K562 (cell line): Measurements from ENCODE around the gene NPAS1. TPM values are rescaled to one million over a fixed set of nuclear protein-coding genes. Genes with fewer than 3 reads are reported as not detected.
A peak's percentile ranks its signal among the peaks of the same experiment; 100 is the strongest.

Experiments
- CREBBP ChIP-seq: IDR thresholded peaks from one replicate; pipeline ENCODE4 v1.6.1; 2012; ENCODE audit warnings: low read depth, mild to moderate bottlenecking, control low read depth, inconsistent platforms, low read length
- E2F3 ChIP-seq: fragments of 250-450 bp; sonication (Bioruptor Pico); IDR thresholded peaks from 2 replicates; pipeline ENCODE4 v1.4.0; 2020; ENCODE audit warnings: mild to moderate bottlenecking
- ELF4 ChIP-seq: fragments of 450-650 bp; formaldehyde crosslinking; IDR thresholded peaks from 2 replicates; pipeline ENCODE4 v1.4.0; 2022; ENCODE audit warnings: missing genetic modification characterization
- FOS ChIP-seq: IDR thresholded peaks from 3 replicates; pipeline ENCODE4 v1.6.1; 2011; ENCODE audit not compliant: insufficient read length; ENCODE audit errors: extremely low read depth
- FOXA1 ChIP-seq: fragments of 450-650 bp; IDR thresholded peaks from 2 replicates; pipeline ENCODE4 v1.6.1; 2016; ENCODE audit warnings: mild to moderate bottlenecking, borderline replicate concordance
- GTF2F1 ChIP-seq: IDR thresholded peaks from 2 replicates; pipeline ENCODE4 v1.6.1; 2011; ENCODE audit warnings: low read depth, low read length, improper control_type of control experiment
- HSF4 ChIP-seq: fragments of 250-450 bp; sonication (Bioruptor Pico); IDR thresholded peaks from 2 replicates; pipeline ENCODE4 v2.1.2; 2022; ENCODE audit warnings: mild to moderate bottlenecking, moderate library complexity, borderline replicate concordance
- PRMT5 ChIP-seq: sonication (generic); formaldehyde crosslinking; IDR thresholded peaks from 2 replicates; pipeline ENCODE4 v1.5.0; 2020; ENCODE audit warnings: missing genetic modification reagents
- SMARCB1 ChIP-seq: IDR thresholded peaks from 2 replicates; pipeline ENCODE4 v1.6.1; 2011; ENCODE audit warnings: improper control_type of control experiment, low read depth; ENCODE audit not compliant: insufficient read length
- SOX6 ChIP-seq: fragments of 450-650 bp; IDR thresholded peaks from 2 replicates; pipeline ENCODE4 v1.6.1; 2014; ENCODE audit warnings: mild to moderate bottlenecking
- SREBF1 ChIP-seq: fragments of 150-350 bp; IDR thresholded peaks from 2 replicates; pipeline ENCODE4 v1.6.1; 2014; ENCODE audit warnings: antibody characterized with exemption, low read depth, low read length, borderline replicate concordance
- SREBF2 ChIP-seq: sonication (generic); formaldehyde crosslinking; IDR thresholded peaks from 2 replicates; pipeline ENCODE4 v1.4.0; 2020; ENCODE audit warnings: mild to moderate bottlenecking, missing genetic modification reagents
- ZBTB8A ChIP-seq: fragments of 450-650 bp; IDR thresholded peaks from 2 replicates; pipeline ENCODE4 v1.6.1; 2018; ENCODE audit warnings: mild to moderate bottlenecking, moderate library complexity; ENCODE audit not compliant: partially characterized antibody
- ZNF134 ChIP-seq: fragments of 250-450 bp; sonication (Bioruptor Pico); conservative IDR thresholded peaks from 2 replicates; pipeline ENCODE4 v1.4.0; 2020
- ZZZ3 ChIP-seq: fragments of 450-650 bp; IDR thresholded peaks from 2 replicates; pipeline ENCODE4 v1.6.1; 2016; ENCODE audit warnings: antibody characterized with exemption, mild to moderate bottlenecking, moderate library complexity
- polyA plus RNA-seq, 8 experiments: library from polyadenylated mRNA; depleted of rRNA in 4 of 8; stranded (reverse) in 5 of 8; unstranded in 3 of 8; fragments of >200 nt; fragmentation: Nextera tagmentation in 2 of 8; fragmentation: Illumina TruSeq in 1 of 8; extraction: Ambion mirVana in 2 of 8; extraction: Trizol in 1 of 8; gene quantifications; 2 replicates each; pipeline versions ENCODE4 v1.2.1 to v1.2.3, GENCODE V29; 2011 to 2014; ENCODE audit warnings: inconsistent platforms in 1 of 8, missing spikeins in 1 of 8
- total RNA-seq, 7 experiments: library from RNA; depleted of rRNA in 6 of 7; stranded (reverse); fragments of >200 nt in 6 of 7; fragmentation: Illumina TruSeq in 2 of 7; extraction: Trizol in 2 of 7; gene quantifications; 2 replicates each; pipeline versions ENCODE4 v1.2.1 to v1.2.3, GENCODE V29; 2011 to 2021; ENCODE audit warnings: low replicate concordance in 1 of 7
- TF ChIP-seq, protein P1 (sequence below): fragments of 200-400 bp; formaldehyde crosslinking; IDR thresholded peaks from 2 replicates; pipeline ENCODE4 v1.6.1; 2017; ENCODE audit warnings: mild to moderate bottlenecking, low read depth, low read length, moderate library complexity
- TF ChIP-seq, protein P2 (sequence below), 2 experiments: fragments of 450-650 bp; IDR thresholded peaks; 2 replicates each; pipeline ENCODE4 v1.6.1; 2018; ENCODE audit warnings: mild to moderate bottlenecking in 2 of 2, low read depth in 1 of 2; ENCODE audit not compliant: partially characterized antibody in 2 of 2
- TF ChIP-seq, protein P3 (sequence below): sonication (generic); formaldehyde crosslinking; IDR thresholded peaks from 2 replicates; pipeline ENCODE4 v1.8.1; 2023; ENCODE audit warnings: mild to moderate bottlenecking, missing genetic modification reagents
- TF ChIP-seq, protein P4 (sequence below): fragments of 450-650 bp; formaldehyde crosslinking; IDR thresholded peaks from 2 replicates; pipeline ENCODE4 v1.4.0; 2020; ENCODE audit warnings: mild to moderate bottlenecking, moderate library complexity

Gene NPAS1
- total and polyA plus RNA-seq, 9 of the 15 experiments (the other 6 are each of a cell fraction or from before 2014, with no cell fraction given): 0.58 to 5.3 (median 2.0) TPM; not detected in 2

DNA sequence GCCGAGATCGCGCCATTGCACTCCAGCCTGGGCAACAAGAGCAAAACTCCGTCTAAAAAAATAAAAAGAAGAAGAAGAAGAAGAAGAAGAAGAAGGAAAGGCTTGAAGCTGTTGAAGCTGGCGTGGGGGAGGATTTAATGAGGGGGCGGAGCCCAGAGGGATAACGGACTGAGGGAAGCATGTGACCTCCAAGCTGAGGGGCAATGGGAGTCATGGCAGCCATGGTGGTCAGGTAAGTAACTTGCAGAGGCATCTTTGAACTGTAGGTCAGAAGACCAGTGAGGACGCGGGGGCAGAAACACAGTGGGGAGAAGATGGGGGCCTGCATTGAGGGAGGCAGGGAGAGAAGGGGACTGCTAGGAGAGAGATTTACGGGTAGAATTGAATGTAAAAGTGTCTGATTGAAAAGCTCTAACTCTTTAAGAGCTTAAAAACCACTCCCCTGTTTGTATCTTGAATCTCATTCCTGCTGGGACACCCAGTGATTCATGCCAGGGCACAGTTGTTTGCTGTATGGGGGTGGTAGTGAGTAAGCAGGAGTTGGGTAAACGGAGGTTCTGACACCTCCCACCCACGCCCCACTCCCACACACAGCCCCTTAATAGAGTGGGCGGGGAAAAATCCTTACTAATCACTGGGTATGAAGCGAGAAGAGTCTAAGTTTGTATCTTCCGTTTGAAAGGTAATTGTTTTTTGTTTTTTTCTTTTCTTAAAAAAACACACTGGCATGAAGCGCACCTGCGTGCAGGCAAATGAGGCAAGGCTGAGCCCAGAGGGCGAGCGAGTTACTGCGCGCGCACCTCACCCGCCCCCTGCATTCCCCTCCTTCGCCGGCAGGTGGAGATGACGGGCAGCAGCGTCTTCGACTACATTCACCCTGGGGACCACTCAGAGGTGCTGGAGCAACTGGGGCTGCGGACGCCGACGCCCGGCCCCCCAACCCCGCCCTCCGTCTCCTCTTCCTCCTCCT is 15.8 kb downstream of the NPAS1 start (continued):
- TF ChIP-seq, protein P1, sequence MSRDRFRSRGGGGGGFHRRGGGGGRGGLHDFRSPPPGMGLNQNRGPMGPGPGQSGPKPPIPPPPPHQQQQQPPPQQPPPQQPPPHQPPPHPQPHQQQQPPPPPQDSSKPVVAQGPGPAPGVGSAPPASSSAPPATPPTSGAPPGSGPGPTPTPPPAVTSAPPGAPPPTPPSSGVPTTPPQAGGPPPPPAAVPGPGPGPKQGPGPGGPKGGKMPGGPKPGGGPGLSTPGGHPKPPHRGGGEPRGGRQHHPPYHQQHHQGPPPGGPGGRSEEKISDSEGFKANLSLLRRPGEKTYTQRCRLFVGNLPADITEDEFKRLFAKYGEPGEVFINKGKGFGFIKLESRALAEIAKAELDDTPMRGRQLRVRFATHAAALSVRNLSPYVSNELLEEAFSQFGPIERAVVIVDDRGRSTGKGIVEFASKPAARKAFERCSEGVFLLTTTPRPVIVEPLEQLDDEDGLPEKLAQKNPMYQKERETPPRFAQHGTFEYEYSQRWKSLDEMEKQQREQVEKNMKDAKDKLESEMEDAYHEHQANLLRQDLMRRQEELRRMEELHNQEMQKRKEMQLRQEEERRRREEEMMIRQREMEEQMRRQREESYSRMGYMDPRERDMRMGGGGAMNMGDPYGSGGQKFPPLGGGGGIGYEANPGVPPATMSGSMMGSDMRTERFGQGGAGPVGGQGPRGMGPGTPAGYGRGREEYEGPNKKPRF: no peak
- no peak for TF ChIP-seq SOX6
- TF ChIP-seq ZZZ3: no peak
- TF ChIP-seq, protein P2, sequence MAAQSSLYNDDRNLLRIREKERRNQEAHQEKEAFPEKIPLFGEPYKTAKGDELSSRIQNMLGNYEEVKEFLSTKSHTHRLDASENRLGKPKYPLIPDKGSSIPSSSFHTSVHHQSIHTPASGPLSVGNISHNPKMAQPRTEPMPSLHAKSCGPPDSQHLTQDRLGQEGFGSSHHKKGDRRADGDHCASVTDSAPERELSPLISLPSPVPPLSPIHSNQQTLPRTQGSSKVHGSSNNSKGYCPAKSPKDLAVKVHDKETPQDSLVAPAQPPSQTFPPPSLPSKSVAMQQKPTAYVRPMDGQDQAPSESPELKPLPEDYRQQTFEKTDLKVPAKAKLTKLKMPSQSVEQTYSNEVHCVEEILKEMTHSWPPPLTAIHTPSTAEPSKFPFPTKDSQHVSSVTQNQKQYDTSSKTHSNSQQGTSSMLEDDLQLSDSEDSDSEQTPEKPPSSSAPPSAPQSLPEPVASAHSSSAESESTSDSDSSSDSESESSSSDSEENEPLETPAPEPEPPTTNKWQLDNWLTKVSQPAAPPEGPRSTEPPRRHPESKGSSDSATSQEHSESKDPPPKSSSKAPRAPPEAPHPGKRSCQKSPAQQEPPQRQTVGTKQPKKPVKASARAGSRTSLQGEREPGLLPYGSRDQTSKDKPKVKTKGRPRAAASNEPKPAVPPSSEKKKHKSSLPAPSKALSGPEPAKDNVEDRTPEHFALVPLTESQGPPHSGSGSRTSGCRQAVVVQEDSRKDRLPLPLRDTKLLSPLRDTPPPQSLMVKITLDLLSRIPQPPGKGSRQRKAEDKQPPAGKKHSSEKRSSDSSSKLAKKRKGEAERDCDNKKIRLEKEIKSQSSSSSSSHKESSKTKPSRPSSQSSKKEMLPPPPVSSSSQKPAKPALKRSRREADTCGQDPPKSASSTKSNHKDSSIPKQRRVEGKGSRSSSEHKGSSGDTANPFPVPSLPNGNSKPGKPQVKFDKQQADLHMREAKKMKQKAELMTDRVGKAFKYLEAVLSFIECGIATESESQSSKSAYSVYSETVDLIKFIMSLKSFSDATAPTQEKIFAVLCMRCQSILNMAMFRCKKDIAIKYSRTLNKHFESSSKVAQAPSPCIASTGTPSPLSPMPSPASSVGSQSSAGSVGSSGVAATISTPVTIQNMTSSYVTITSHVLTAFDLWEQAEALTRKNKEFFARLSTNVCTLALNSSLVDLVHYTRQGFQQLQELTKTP (IDR thresholded peaks at IDR 0.05; ENCODE audit: low read depth in 1 of 2, partially characterized antibody in 2 of 2): no peak
- no peak for TF ChIP-seq SREBF1
- TF ChIP-seq, protein P3, sequence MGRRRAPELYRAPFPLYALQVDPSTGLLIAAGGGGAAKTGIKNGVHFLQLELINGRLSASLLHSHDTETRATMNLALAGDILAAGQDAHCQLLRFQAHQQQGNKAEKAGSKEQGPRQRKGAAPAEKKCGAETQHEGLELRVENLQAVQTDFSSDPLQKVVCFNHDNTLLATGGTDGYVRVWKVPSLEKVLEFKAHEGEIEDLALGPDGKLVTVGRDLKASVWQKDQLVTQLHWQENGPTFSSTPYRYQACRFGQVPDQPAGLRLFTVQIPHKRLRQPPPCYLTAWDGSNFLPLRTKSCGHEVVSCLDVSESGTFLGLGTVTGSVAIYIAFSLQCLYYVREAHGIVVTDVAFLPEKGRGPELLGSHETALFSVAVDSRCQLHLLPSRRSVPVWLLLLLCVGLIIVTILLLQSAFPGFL (CRISPR knock-in tag): no peak
- no peak for TF ChIP-seq E2F3 (CRISPR knock-in tag)
- TF ChIP-seq, protein P4, sequence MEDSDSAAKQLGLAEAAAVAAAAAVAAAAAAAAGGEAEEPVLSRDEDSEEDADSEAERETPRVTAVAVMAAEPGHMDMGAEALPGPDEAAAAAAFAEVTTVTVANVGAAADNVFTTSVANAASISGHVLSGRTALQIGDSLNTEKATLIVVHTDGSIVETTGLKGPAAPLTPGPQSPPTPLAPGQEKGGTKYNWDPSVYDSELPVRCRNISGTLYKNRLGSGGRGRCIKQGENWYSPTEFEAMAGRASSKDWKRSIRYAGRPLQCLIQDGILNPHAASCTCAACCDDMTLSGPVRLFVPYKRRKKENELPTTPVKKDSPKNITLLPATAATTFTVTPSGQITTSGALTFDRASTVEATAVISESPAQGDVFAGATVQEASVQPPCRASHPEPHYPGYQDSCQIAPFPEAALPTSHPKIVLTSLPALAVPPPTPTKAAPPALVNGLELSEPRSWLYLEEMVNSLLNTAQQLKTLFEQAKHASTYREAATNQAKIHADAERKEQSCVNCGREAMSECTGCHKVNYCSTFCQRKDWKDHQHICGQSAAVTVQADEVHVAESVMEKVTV (CRISPR knock-in tag): no peak
- TF ChIP-seq GTF2F1: no peak
- TF ChIP-seq CREBBP: no peak
- no peak for TF ChIP-seq SMARCB1
- TF ChIP-seq SREBF2 (CRISPR knock-in tag): no peak
- TF ChIP-seq ZBTB8A: no peak
- 0 out of 2 replicates have a peak, but pooled peaks have one; percentile 47 for TF ChIP-seq ELF4
- no peak for TF ChIP-seq PRMT5
- TF ChIP-seq ZNF134 (CRISPR knock-in tag): no peak
- TF ChIP-seq FOS: no peak
- TF ChIP-seq FOXA1: no peak
- no peak for TF ChIP-seq HSF4
